Panc1 (cell line): ENCODE measurements around the gene ASCC3. TPM values are rescaled to one million over a fixed set of nuclear protein-coding genes. Genes with fewer than 3 reads are reported as not detected.
A peak's percentile ranks its signal among the peaks of the same experiment; 100 is the strongest.
"Not testable (repeated sequence)": the region's sequence is repeated elsewhere in the genome, so short reads cannot be mapped to it uniquely, and the experiment has no call there.

Experiments
- ATAC-seq: fragments of 200-7000 bp; cut with Tn5 transposase; 2 replicates; pipeline ENCODE4 v1.9.1; 2020; ENCODE audit warnings: mild to moderate bottlenecking, moderate library complexity
- BruUV-seq: library from RNA; stranded (reverse); fragments of 400-500 nt; replicated peaks from 2 replicates; lab custom pipeline; 2021; lab: Mats Ljungman, UMichigan
- CTCF ChIA-PET: fragments of 300-600 bp; sonication (Branson Sonifier 250); formaldehyde crosslinking; loops from one replicate; lab custom pipeline; 2022; ENCODE audit warnings: antibody characterized with exemption; lab: Charles Lee
- POLR2A ChIA-PET: fragments of 300-600 bp; sonication (Branson Sonifier 250); formaldehyde crosslinking; loops from one replicate; lab custom pipeline; 2022; ENCODE audit warnings: antibody characterized with exemption; lab: Charles Lee
- DNase-seq: peaks from one replicate; pipeline ENCODE4 v3.0.0-alpha.2; 2010; ENCODE audit warnings: low read depth, low spot score
- H3K27ac ChIP-seq: 2 replicates; pipeline ENCODE4 v1.5.1; 2011; ENCODE audit warnings: mild to moderate bottlenecking, low read length, inconsistent platforms
- H3K27me3 ChIP-seq: fragments of 200-500 bp; sonication (Bioruptor generic); 2 replicates; pipeline ENCODE4 v1.6.0; 2014; ENCODE audit warnings: low read length, inconsistent platforms; ENCODE audit not compliant: control insufficient read depth, insufficient read depth
- H3K36me3 ChIP-seq: fragments of 200-500 bp; sonication (Bioruptor generic); 2 replicates; pipeline ENCODE4 v1.5.1; 2014; ENCODE audit warnings: inconsistent platforms, mild to moderate bottlenecking, low read length, moderate library complexity; ENCODE audit not compliant: control insufficient read depth, insufficient read depth
- H3K4me1 ChIP-seq: 2 replicates; pipeline ENCODE4 v1.5.1; 2011; ENCODE audit warnings: inconsistent platforms, mild to moderate bottlenecking, low read length, moderate library complexity; ENCODE audit not compliant: control insufficient read depth, insufficient read depth
- H3K4me3 ChIP-seq, 2 experiments: 2 replicates each; pipeline ENCODE4 v1.5.1; 2011 to 2012; ENCODE audit warnings: low read depth in 2 of 2, low read length in 2 of 2, mild to moderate bottlenecking in 2 of 2, inconsistent platforms in 1 of 2, moderate library complexity in 1 of 2
- H3K9me3 ChIP-seq: fragments of 200-500 bp; sonication (Bioruptor generic); 2 replicates; pipeline ENCODE4 v1.5.1; 2014; ENCODE audit warnings: low read depth, mild to moderate bottlenecking, inconsistent platforms, low read length, moderate library complexity; ENCODE audit not compliant: control insufficient read depth, insufficient read depth
- POLR2AphosphoS5 ChIP-seq: IDR thresholded peaks from 2 replicates; pipeline ENCODE4 v1.6.1; 2012; ENCODE audit warnings: mild to moderate bottlenecking, low read depth, low read length, moderate library complexity
- SIN3A ChIP-seq: IDR thresholded peaks from 2 replicates; pipeline ENCODE4 v1.6.1; 2012; ENCODE audit warnings: low read depth, mild to moderate bottlenecking, low read length, moderate library complexity, borderline replicate concordance; ENCODE audit not compliant: insufficient read depth
- TCF7L2 ChIP-seq: IDR thresholded peaks from 2 replicates; pipeline ENCODE4 v1.6.1; 2011; ENCODE audit warnings: mild to moderate bottlenecking, low read depth, low read length, inconsistent platforms
- in situ Hi-C: cut with HindIII; loops from 2 replicates; pipeline ENCODE4 v1.10.0; 2016; ENCODE audit warnings: low sequenced_read_pairs, low pct_unique_long_range_greater_than_20kb
- intact Hi-C: fragments of 100-400 bp; cut with micrococcal nuclease; formaldehyde crosslinking; loops from one replicate; pipeline ENCODE4 v1.10.0; 2022; ENCODE audit not compliant: unreplicated experiment
- total RNA-seq: library from RNA; stranded (reverse); gene quantifications from one replicate; pipeline ENCODE4 v1.2.1, GENCODE V29; 2021; ENCODE audit not compliant: unreplicated experiment
- TF ChIP-seq, protein P1 (sequence below), 2 experiments: IDR thresholded peaks; 2 replicates each; pipeline ENCODE4 v1.6.1; 2011 to 2012; ENCODE audit warnings: low read depth in 2 of 2, control low read depth in 1 of 2, low read length in 1 of 2, mild to moderate bottlenecking in 1 of 2, moderate library complexity in 1 of 2; ENCODE audit not compliant: insufficient read depth in 1 of 2
- TF ChIP-seq, protein P2 (sequence below): fragments of 450-650 bp; IDR thresholded peaks from 2 replicates; pipeline ENCODE4 v1.5.1; 2017; ENCODE audit warnings: mild to moderate bottlenecking

The ASCC3 gene
- total RNA-seq, 1 experiment from 2014 or later: 46.9 TPM

DNA sequence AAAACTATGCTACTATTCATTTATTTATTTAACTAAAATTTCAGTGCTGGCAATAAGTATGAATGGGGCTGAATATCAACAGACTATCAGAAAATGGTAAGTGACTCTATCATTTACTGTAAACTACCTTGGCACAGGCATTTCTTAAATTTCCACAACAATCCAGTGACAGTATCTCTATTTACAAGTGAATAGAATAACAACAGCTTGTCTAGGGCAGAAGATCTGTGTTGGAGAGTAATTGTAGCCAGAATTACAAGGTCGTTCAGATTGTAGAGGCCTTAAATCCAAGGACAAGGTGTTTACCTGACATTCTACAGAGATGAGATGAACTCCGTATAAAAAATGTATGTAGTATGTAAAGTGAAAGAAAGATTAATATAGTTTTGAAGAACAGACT, 222.6 kb downstream of the ASCC3 start:
- H3K27ac ChIP-seq: no peak overlapping the region
- H3K4me1 ChIP-seq: peaks cover 4% of the 10 kb centered on the region; the same call in 1 of the 2 replicates
- intact Hi-C loops (loop anchor here (5.0 to 10.0 kb wide), 2 partner anchors 164 to 541 kb away; no protein-coding TSS in a partner anchor), in situ Hi-C loops (no loop called here)
- ChIA-PET CTCF (no interaction called here), POLR2A (no interaction called here)
- BruUV-seq: no TSS peak
- H3K27me3 ChIP-seq: no peaks in the 10 kb centered on the region
- H3K9me3 ChIP-seq: no peaks in the 10 kb centered on the region
- peaks cover 12% of the 10 kb centered on the region; the same call in 1 of the 2 replicates for H3K36me3 ChIP-seq
- TF ChIP-seq, protein P1, sequence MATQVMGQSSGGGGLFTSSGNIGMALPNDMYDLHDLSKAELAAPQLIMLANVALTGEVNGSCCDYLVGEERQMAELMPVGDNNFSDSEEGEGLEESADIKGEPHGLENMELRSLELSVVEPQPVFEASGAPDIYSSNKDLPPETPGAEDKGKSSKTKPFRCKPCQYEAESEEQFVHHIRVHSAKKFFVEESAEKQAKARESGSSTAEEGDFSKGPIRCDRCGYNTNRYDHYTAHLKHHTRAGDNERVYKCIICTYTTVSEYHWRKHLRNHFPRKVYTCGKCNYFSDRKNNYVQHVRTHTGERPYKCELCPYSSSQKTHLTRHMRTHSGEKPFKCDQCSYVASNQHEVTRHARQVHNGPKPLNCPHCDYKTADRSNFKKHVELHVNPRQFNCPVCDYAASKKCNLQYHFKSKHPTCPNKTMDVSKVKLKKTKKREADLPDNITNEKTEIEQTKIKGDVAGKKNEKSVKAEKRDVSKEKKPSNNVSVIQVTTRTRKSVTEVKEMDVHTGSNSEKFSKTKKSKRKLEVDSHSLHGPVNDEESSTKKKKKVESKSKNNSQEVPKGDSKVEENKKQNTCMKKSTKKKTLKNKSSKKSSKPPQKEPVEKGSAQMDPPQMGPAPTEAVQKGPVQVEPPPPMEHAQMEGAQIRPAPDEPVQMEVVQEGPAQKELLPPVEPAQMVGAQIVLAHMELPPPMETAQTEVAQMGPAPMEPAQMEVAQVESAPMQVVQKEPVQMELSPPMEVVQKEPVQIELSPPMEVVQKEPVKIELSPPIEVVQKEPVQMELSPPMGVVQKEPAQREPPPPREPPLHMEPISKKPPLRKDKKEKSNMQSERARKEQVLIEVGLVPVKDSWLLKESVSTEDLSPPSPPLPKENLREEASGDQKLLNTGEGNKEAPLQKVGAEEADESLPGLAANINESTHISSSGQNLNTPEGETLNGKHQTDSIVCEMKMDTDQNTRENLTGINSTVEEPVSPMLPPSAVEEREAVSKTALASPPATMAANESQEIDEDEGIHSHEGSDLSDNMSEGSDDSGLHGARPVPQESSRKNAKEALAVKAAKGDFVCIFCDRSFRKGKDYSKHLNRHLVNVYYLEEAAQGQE (IDR thresholded peaks at IDR 0.05; ENCODE audit: insufficient read depth in 1 of 2, low read depth in 2 of 2, low read length in 1 of 2): no peak
- no peak for TF ChIP-seq SIN3A
- TF ChIP-seq TCF7L2: no peak
- TF ChIP-seq POLR2AphosphoS5: no peak
- TF ChIP-seq, protein P2, sequence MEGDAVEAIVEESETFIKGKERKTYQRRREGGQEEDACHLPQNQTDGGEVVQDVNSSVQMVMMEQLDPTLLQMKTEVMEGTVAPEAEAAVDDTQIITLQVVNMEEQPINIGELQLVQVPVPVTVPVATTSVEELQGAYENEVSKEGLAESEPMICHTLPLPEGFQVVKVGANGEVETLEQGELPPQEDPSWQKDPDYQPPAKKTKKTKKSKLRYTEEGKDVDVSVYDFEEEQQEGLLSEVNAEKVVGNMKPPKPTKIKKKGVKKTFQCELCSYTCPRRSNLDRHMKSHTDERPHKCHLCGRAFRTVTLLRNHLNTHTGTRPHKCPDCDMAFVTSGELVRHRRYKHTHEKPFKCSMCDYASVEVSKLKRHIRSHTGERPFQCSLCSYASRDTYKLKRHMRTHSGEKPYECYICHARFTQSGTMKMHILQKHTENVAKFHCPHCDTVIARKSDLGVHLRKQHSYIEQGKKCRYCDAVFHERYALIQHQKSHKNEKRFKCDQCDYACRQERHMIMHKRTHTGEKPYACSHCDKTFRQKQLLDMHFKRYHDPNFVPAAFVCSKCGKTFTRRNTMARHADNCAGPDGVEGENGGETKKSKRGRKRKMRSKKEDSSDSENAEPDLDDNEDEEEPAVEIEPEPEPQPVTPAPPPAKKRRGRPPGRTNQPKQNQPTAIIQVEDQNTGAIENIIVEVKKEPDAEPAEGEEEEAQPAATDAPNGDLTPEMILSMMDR: no peak
- DNase-seq (no peak), ATAC-seq (no peak)
- H3K4me3 ChIP-seq: no peak overlapping the region

DNA sequence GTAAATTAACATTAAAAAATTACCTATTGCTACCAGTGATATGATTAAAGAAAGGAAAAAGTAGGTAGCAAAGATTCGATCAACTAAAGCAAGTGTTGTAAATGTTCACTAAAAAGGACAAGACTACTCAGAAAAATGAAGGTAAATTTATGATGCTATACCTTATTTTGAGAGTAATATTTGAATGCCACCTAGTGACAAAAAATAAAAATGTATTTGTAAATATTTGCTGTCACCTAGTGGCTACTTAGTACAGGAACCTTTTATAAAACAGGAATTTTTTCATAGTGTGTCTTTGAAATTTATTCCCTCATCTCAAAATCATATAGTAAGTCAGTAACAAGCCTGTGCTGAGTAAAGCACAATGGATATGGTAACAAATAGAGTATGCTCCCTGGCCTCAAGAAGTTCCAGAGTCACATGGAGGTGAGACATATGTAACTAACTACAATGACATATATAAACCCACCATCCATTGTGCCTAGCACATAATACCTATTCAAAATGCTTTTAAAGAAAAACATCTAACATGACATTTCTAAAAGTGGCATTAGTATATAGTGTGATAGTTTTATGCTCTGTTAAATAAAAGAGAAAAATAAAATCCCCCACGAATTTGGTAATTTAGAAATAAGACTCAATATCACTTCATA, 223.3 kb downstream of the ASCC3 start:
- Histone ChIP-seq H3K9me3 (no peaks in the 10 kb centered on the region), H3K27me3 (no peaks in the 10 kb centered on the region), H3K4me1 (no peaks in the 10 kb centered on the region), H3K4me3 (no peak overlapping the region), H3K27ac (no peak overlapping the region), H3K36me3 (peaks cover 12% of the 10 kb centered on the region; the same call in 1 of the 2 replicates)
- no TSS peak for BruUV-seq
- peak; percentile 48 for DNase-seq
- intact Hi-C loops: loop anchor here (5.0 to 10.0 kb wide), 2 partner anchors 163 to 541 kb away; no protein-coding TSS in a partner anchor
- ChIA-PET POLR2A (no interaction called here), CTCF (no interaction called here)
- in situ Hi-C loops: no loop called here
- TF ChIP-seq SIN3A: no peak
- no peak for TF ChIP-seq POLR2AphosphoS5
- TF ChIP-seq TCF7L2: no peak
- TF ChIP-seq, protein P1 (IDR thresholded peaks at IDR 0.05; ENCODE audit: insufficient read depth in 1 of 2, low read depth in 2 of 2, low read length in 1 of 2): no peak
- TF ChIP-seq, protein P2: peak; percentile 68; the same call in 1 of the 2 replicates
- ATAC-seq: peak; percentile 34; the same call in 1 of the 2 replicates

DNA sequence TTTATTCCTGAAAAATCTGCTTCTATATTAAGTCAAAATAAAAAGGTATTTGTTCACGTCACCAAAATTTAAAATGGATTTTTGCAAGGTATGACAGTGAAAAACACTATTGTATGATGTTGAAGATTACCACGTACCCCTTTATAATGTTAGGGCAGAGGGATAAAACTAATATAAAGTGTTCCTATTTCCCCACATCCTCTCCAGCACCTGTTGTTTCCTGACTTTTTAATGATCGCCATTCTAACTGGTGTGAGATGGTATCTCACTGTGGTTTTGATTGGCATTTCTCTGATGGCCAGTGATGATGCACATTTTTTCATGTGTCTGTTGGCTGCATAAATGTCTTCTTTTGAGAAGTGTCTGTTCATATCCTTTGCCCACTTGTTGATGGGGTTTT, 240.0 kb downstream of the ASCC3 start:
- DNase-seq, H3K4me1 ChIP-seq, ATAC-seq, H3K27ac ChIP-seq, in situ Hi-C loops, H3K4me3 ChIP-seq, H3K36me3 ChIP-seq, BruUV-seq, intact Hi-C loops, H3K9me3 ChIP-seq, CTCF ChIA-PET, H3K27me3 ChIP-seq, POLR2A ChIA-PET: not testable (repeated sequence)
